ENCODE data around the gene PARP11.
"Not testable (repeated sequence)": the region's sequence is repeated elsewhere in the genome, so short reads cannot be mapped to it uniquely, and the experiment has no call there.

PARP11 gene

DNA sequence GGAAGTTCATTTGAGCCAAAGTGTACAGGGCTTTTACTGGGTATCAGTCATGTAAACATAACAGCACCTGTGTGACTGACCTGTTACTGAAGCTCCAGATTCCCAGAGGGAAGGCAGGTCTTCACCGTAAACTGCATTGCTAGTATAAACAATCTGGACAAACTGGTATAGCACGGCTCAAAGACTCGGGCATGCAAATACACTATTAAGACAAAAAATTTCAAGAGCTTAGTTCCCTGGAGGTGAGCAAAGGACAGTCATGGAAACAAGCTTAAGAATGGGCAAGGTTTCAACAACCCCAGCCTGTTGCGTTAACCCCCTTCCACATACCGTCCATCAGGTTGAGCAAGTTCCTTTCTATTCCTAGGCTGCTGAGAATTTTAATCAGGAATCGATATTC lies 9.4 kb downstream of the PARP11 start:
- DNase-seq (ENCODE audit: low read depth in 1 of 2, low spot score in 1 of 2), result no peak
- no peak for TF ChIP-seq SPI1 (IDR thresholded peaks at IDR 0.05; ENCODE audit: borderline replicate concordance, low read depth)
- Histone ChIP-seq H3K27ac (replicated peaks) (no peak overlapping the region), H3K4me3 (replicated peaks; ENCODE audit: insufficient read depth, low read length) (no peak overlapping the region), H3K27me3 (ENCODE audit: insufficient read depth, poor library complexity, severe bottlenecking) (no peaks in the 10 kb centered on the region)

- TF ChIP-seq GABPA (IDR thresholded peaks at IDR 0.05; ENCODE audit: low read depth), result no peak
- TF ChIP-seq SPI1 (IDR thresholded peaks at IDR 0.05; ENCODE audit: borderline replicate concordance, low read depth), result no peak
- TF ChIP-seq, protein P1, sequence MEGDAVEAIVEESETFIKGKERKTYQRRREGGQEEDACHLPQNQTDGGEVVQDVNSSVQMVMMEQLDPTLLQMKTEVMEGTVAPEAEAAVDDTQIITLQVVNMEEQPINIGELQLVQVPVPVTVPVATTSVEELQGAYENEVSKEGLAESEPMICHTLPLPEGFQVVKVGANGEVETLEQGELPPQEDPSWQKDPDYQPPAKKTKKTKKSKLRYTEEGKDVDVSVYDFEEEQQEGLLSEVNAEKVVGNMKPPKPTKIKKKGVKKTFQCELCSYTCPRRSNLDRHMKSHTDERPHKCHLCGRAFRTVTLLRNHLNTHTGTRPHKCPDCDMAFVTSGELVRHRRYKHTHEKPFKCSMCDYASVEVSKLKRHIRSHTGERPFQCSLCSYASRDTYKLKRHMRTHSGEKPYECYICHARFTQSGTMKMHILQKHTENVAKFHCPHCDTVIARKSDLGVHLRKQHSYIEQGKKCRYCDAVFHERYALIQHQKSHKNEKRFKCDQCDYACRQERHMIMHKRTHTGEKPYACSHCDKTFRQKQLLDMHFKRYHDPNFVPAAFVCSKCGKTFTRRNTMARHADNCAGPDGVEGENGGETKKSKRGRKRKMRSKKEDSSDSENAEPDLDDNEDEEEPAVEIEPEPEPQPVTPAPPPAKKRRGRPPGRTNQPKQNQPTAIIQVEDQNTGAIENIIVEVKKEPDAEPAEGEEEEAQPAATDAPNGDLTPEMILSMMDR (IDR thresholded peaks at IDR 0.05; ENCODE audit: insufficient read depth, low read length), result no peak
- TF ChIP-seq, protein P2, sequence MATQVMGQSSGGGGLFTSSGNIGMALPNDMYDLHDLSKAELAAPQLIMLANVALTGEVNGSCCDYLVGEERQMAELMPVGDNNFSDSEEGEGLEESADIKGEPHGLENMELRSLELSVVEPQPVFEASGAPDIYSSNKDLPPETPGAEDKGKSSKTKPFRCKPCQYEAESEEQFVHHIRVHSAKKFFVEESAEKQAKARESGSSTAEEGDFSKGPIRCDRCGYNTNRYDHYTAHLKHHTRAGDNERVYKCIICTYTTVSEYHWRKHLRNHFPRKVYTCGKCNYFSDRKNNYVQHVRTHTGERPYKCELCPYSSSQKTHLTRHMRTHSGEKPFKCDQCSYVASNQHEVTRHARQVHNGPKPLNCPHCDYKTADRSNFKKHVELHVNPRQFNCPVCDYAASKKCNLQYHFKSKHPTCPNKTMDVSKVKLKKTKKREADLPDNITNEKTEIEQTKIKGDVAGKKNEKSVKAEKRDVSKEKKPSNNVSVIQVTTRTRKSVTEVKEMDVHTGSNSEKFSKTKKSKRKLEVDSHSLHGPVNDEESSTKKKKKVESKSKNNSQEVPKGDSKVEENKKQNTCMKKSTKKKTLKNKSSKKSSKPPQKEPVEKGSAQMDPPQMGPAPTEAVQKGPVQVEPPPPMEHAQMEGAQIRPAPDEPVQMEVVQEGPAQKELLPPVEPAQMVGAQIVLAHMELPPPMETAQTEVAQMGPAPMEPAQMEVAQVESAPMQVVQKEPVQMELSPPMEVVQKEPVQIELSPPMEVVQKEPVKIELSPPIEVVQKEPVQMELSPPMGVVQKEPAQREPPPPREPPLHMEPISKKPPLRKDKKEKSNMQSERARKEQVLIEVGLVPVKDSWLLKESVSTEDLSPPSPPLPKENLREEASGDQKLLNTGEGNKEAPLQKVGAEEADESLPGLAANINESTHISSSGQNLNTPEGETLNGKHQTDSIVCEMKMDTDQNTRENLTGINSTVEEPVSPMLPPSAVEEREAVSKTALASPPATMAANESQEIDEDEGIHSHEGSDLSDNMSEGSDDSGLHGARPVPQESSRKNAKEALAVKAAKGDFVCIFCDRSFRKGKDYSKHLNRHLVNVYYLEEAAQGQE (IDR thresholded peaks at IDR 0.05; ENCODE audit: insufficient replicate concordance, low read depth), result no peak
- TF ChIP-seq POLR2AphosphoS5 (IDR thresholded peaks at IDR 0.05; ENCODE audit: low read depth), result no peak
- no peak overlapping the region for H3K4me3 ChIP-seq (replicated peaks; ENCODE audit: insufficient read depth, low read length)
Measured at GRCh38 chr12:3842517-3842916, 30.7 kb downstream of the PARP11 start.

DNA sequence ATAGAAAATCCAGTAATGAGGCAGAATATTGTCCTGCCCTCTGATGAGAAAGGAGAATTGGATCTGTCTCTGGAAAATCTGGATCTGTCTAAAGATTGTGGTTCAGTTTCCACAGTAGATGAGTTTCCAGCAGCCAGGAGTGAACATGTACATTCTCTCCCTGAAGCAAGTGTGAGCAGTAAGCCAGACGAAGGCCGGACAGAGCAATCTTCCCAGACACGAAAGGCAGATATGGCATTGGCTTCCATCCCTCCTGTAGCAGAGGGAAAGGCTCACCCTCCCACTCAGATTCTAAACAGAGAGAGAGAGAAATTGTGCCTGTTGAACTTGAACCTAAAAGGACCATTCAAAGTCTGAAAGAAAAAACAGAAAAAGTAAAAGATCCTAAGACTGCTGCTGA lies 31.4 kb downstream of the PARP11 start:
- Histone ChIP-seq H3K27ac (replicated peaks) (no peak overlapping the region), H3K4me3 (replicated peaks; ENCODE audit: insufficient read depth, low read length) (no peak overlapping the region), H3K27me3 (ENCODE audit: insufficient read depth, poor library complexity, severe bottlenecking) (no peaks in the 10 kb centered on the region)
- DNase-seq (ENCODE audit: low read depth in 1 of 2, low spot score in 1 of 2), result no peak
- TF ChIP-seq, protein P1 (IDR thresholded peaks at IDR 0.05; ENCODE audit: insufficient read depth, low read length), result no peak
- no peak for TF ChIP-seq GABPA (IDR thresholded peaks at IDR 0.05; ENCODE audit: low read depth)
- TF ChIP-seq, protein P2 (IDR thresholded peaks at IDR 0.05; ENCODE audit: insufficient replicate concordance, low read depth), result no peak
- TF ChIP-seq POLR2AphosphoS5 (IDR thresholded peaks at IDR 0.05; ENCODE audit: low read depth), result no peak

More at GRCh38 chr12:3842517-3842916, 30.7 kb downstream of the PARP11 start:
- no peak for DNase-seq (ENCODE audit: low read depth in 1 of 2, low spot score in 1 of 2)
- H3K27me3 ChIP-seq (ENCODE audit: insufficient read depth, poor library complexity, severe bottlenecking), result no peaks in the 10 kb centered on the region
- no peak overlapping the region for H3K27ac ChIP-seq (replicated peaks)

DNA sequence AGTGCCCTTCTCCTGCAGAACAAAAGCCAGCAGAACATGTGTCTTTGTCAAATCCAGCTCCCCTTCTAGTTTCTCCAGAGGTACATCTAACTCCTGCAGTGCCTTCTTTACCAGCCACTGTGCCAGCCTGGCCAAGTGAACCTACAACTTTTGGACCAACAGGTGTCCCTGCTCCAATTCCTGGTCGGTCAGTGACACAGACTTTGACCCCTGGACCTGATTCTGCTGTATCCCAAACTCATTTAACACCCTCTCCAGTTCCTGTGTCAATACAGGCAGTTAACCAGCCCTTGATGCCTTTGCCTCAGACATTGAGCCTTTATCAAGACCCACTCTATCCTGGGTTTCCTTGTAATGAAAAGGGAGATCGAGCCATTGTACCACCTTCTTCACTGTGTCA lies 32.4 kb downstream of the PARP11 start:
- not testable (repeated sequence) for H3K27ac ChIP-seq (replicated peaks); DNase-seq (ENCODE audit: low read depth in 1 of 2, low spot score in 1 of 2); H3K27me3 ChIP-seq (ENCODE audit: insufficient read depth, poor library complexity, severe bottlenecking)

DNA sequence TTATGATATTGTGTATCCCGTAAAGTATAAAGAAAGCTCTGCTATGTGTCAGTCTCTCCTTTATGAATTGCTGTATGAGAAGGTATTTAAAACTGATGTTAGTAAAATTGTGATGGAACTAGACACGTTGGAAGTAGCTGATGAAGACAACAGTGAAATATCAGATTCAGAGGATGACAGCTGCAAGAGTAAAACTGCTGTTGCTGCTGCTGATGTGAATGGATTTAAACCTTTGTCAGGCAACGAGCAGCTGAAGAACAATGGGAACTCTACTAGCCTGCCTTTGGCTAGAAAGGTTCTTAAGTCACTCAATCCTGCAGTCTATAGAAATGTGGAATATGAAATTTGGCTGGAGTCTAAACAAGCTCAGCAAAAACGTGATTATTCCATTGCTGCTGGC lies 33.5 kb downstream of the PARP11 start:
- H3K27me3 ChIP-seq (ENCODE audit: insufficient read depth, poor library complexity, severe bottlenecking); H3K4me3 ChIP-seq (replicated peaks; ENCODE audit: insufficient read depth, low read length); DNase-seq (ENCODE audit: low read depth in 1 of 2, low spot score in 1 of 2); H3K27ac ChIP-seq (replicated peaks): not testable (repeated sequence)

More for the DNA sequence above, 32.4 kb downstream of the PARP11 start:
- not testable (repeated sequence) for H3K4me3 ChIP-seq (replicated peaks; ENCODE audit: insufficient read depth, low read length)

GRCh38 chr12:3838701-3839548 lies 34.3 kb downstream of the PARP11 start:
- H3K4me3 ChIP-seq (replicated peaks; ENCODE audit: insufficient read depth, low read length); H3K27me3 ChIP-seq (ENCODE audit: insufficient read depth, poor library complexity, severe bottlenecking); DNase-seq (ENCODE audit: low read depth in 1 of 2, low spot score in 1 of 2); H3K27ac ChIP-seq (replicated peaks): not testable (repeated sequence)
